OCI-M2 (cell line): ENCODE data around the gene CAMK2N1.
"Not testable (repeated sequence)": the region's sequence is repeated elsewhere in the genome, so short reads cannot be mapped to it uniquely, and the experiment has no call there.

ENCODE experiments used
- DNase-seq: peaks from one replicate; lab custom pipeline; 2025; ENCODE audit not compliant: unreplicated experiment; lab: John Stamatoyannopoulos, UW

Gene CAMK2N1

GRCh38 chr1:20485527-20486456 is at the start of gene CAMK2N1:
TSS of gene CAMK2N1 (minus strand) at chr1:20486210. CDS start at chr1:20485379, 831 bp downstream.
- DNase-seq: no peak

- no peak for DNase-seq
Observed at GRCh38 chr1:20534659-20535417, 48.8 kb upstream of the CAMK2N1 start.

GRCh38 chr1:20533635-20534034 is 47.6 kb upstream of the CAMK2N1 start:
- DNase-seq: no peak

- DNase-seq: no peak
Observed at GRCh38 chr1:20530901-20531300, 44.9 kb upstream of the CAMK2N1 start.

- no peak for DNase-seq
Observed at GRCh38 chr1:20530306-20530705, 44.3 kb upstream of the CAMK2N1 start.

- DNase-seq: no peak
Observed at GRCh38 chr1:20528221-20528620, 42.2 kb upstream of the CAMK2N1 start.

GRCh38 chr1:20526267-20526666 is 40.3 kb upstream of the CAMK2N1 start:
- no peak for DNase-seq

- DNase-seq: no peak
Observed at GRCh38 chr1:20521960-20522861, 36.2 kb upstream of the CAMK2N1 start.

- DNase-seq: not testable (repeated sequence)
Observed at GRCh38 chr1:20519609-20520262, 33.7 kb upstream of the CAMK2N1 start.

- no peak for DNase-seq
Observed at GRCh38 chr1:20511518-20512428, 25.8 kb upstream of the CAMK2N1 start.

GRCh38 chr1:20508411-20508771 is 22.4 kb upstream of the CAMK2N1 start:
- no peak for DNase-seq

GRCh38 chr1:20507564-20508410 is 21.8 kb upstream of the CAMK2N1 start, which contains the start of gene MUL1:
TSS of gene MUL1 (minus strand) at chr1:20508151. CDS start at chr1:20508024, 127 bp downstream.
- DNase-seq: peak; percentile 34

- no peak for DNase-seq
Observed at GRCh38 chr1:20507248-20507563, 21.2 kb upstream of the CAMK2N1 start.

GRCh38 chr1:20505488-20505887 is 19.5 kb upstream of the CAMK2N1 start:
- DNase-seq: no peak

- no peak for DNase-seq
Observed at GRCh38 chr1:20500716-20501115, 14.7 kb upstream of the CAMK2N1 start.

- DNase-seq: no peak
Observed at GRCh38 chr1:20499718-20500117, 13.7 kb upstream of the CAMK2N1 start.

- no peak for DNase-seq
Observed at GRCh38 chr1:20499105-20499504, 13.1 kb upstream of the CAMK2N1 start.

GRCh38 chr1:20498116-20498515 is 12.1 kb upstream of the CAMK2N1 start:
- no peak for DNase-seq

- no peak for DNase-seq
Observed at GRCh38 chr1:20497506-20497905, 11.5 kb upstream of the CAMK2N1 start.
